Measurements from ENCODE around the gene CMC2.

Gene CMC2

DNA sequence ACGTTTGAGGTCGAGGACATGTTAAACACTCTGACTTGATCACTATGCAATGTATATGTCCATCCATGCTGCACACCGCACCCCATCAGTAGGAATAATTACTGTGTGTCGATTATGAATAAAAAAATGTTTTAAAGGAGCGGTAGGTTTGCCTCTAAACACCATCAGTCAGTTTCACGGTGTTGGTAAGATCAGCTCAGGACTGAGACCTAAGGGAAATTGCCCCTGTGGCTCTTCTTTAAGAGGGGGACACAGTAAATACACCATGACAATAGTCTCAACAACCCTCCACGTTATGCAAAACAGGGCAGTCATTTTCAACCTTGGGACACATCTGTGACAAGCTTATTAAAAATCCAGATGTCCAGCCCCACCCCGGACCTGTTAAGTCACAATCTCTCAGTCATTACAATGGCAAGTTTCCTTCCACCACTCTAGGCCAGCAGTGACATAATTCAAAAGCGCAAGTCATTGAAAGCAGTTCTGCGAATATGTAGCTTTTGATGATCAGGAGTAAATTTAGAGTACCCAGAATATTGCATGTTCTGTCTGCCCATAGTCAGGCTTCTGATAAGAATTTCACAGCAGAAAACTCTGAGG lies 30.2 kb upstream of the CMC2 start:
- no peak for DNase-seq (ENCODE audit: low read depth)
- in situ Hi-C loops (cut with HindIII; ENCODE audit: low sequenced_read_pairs): loop anchor here (25.0 kb wide), 2 partner anchors 300 to 700 kb away; no protein-coding TSS in a partner anchor
- TF ChIP-seq, protein P1, sequence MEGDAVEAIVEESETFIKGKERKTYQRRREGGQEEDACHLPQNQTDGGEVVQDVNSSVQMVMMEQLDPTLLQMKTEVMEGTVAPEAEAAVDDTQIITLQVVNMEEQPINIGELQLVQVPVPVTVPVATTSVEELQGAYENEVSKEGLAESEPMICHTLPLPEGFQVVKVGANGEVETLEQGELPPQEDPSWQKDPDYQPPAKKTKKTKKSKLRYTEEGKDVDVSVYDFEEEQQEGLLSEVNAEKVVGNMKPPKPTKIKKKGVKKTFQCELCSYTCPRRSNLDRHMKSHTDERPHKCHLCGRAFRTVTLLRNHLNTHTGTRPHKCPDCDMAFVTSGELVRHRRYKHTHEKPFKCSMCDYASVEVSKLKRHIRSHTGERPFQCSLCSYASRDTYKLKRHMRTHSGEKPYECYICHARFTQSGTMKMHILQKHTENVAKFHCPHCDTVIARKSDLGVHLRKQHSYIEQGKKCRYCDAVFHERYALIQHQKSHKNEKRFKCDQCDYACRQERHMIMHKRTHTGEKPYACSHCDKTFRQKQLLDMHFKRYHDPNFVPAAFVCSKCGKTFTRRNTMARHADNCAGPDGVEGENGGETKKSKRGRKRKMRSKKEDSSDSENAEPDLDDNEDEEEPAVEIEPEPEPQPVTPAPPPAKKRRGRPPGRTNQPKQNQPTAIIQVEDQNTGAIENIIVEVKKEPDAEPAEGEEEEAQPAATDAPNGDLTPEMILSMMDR (IDR thresholded peaks at IDR 0.05; ENCODE audit: low read depth, low read length, missing control alignments): no peak
- peak overlapping the region; percentile 66 for H3K4me3 ChIP-seq (ENCODE audit: low read depth, low read length)

DNA sequence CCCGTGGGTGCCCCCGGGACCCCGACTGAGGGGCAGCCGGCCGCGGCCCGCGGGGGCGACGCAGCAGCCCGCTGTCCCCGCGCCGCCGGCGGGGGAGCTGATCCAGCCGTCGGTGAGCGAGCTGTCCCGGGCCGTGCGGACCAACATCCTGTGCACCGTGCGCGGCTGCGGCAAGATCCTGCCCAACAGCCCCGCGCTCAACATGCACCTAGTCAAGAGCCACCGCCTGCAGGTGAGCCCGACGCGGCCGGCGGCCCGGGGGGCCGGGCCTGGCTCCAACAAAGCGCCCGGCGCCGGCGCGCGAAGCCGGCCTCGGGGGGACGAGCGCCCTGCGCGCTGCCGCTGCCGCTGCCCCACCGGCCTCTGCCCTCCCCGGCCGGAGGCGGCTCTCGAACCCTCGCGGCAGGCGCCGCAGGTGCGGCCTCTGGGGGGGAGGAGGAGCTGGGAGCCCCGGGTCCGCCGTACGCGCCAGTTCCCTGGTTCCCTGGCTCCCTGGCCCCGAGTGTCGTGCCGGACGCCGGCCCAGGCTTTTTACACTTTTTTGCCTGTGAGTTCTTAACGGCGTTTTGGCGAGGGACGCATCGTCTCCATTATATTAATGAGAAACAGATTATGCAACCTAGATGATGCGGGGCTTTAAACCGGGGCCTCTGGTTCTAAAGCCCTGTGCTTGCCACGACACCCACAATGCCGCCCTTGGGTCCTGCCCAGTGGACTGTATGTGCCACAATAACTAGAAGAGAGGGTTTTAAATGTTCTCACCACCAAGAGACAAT lies 29.5 kb upstream of the CMC2 start:
- in situ Hi-C loops (cut with HindIII; ENCODE audit: low sequenced_read_pairs): loop anchor here (25.0 kb wide), 2 partner anchors 301 to 701 kb away; no protein-coding TSS in a partner anchor
- H3K4me3 ChIP-seq (ENCODE audit: low read depth, low read length): peak overlapping the region; percentile 66
- TF ChIP-seq, protein P1 (IDR thresholded peaks at IDR 0.05; ENCODE audit: low read depth, low read length, missing control alignments): peak; percentile 18
- no peak for DNase-seq (ENCODE audit: low read depth)

DNA sequence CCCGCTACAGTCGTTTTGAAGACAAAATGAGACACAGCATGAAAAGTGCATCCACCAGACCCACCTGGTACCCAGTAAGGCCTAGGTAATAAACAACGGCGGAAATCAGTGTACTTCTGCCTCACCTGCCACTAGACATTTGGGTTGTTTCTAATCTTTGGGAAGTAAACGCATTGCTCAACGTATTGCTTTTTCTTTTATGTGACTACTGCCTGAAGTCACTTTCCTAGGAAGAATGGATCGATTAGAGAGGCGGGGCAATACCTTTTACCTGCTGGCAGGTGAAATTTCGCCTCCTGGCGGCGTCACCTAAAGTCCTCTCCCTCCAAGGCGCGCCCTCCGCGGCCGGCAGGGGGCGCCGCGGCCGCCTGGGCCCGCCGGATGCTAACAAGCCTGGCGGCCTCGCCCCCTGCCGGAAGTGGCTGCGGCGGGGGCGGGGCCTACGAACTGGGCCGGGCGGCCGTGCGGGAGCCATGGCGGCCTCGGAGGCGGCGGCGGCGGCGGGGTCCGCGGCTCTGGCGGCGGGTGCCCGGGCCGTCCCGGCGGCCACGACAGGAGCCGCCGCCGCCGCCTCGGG lies 28.8 kb upstream of the CMC2 start, which contains the start of gene ATMIN:
Gene ATMIN, plus strand, starts transcription at position 445 of the 577 bp plus-strand sequence. Its CDS starts 29 bp downstream, at position 474.
- TF ChIP-seq, protein P1 (IDR thresholded peaks at IDR 0.05; ENCODE audit: low read depth, low read length, missing control alignments): peak; percentile 96
- DNase-seq (ENCODE audit: low read depth): peak; percentile 43
- peak within 1 kb of the TSS; percentile 66 for H3K4me3 ChIP-seq (ENCODE audit: low read depth, low read length)
- in situ Hi-C loops (cut with HindIII; ENCODE audit: low sequenced_read_pairs): loop anchor here (25.0 kb wide), 2 partner anchors 302 to 702 kb away; no protein-coding TSS in a partner anchor

DNA sequence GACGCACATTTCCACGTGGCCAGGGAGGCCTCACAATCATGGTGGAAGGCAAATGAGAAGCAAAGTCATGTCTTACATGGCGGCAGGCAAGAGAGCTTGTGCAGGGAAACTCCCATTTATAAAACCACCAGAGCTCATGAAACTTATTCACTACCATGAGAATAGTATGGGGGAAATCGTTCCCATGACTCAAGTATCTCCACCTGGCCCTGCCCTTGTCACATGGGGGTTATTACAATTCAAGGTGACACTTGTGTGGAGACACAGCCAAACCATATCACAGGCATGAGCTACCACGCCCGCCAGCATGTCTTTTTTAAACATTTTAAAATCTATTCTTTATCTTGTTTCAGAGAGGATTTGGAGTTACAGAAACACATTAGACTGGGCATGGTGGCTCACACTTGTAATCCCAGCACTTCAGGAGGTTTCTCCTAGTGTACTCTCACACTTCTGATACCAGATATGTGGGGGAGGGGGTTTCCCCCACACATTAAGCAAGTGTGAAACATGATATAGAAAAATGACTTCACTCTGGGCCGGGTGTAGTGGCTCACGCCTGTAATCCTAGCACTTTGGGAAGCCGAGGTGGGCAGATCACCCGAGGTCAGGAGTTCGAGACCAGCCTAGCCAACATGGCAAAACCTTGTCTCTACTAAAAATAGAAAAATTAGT lies 23.4 kb upstream of the CMC2 start:
- in situ Hi-C loops (cut with HindIII; ENCODE audit: low sequenced_read_pairs): loop anchor here (5.0 to 25.0 kb wide), 4 partner anchors 52 to 707 kb away; no protein-coding TSS in a partner anchor
- no peak overlapping the region for H3K4me3 ChIP-seq (ENCODE audit: low read depth, low read length)
- DNase-seq (ENCODE audit: low read depth): no peak
- TF ChIP-seq, protein P1 (IDR thresholded peaks at IDR 0.05; ENCODE audit: low read depth, low read length, missing control alignments): no peak

DNA sequence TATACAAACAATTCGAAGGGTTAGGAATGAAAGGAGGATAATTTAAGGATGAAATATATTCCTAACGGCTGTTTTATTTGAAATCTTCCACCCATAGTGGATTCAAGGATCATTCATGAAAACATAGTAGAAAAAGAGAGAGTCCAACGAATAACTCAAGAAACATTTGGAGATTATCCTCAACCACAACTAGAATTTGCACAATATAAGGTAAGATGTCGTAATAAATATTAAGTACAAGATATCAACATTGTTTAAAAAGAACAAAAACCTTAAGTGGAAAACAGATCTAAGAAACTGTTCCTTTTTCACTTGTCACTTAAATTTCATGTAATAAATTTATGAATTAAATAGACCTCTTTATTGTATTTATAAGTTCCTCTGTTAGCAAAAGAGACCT lies 19.7 kb upstream of the CMC2 start:
- TF ChIP-seq, protein P1 (IDR thresholded peaks at IDR 0.05; ENCODE audit: low read depth, low read length, missing control alignments): no peak
- DNase-seq (ENCODE audit: low read depth): no peak
- in situ Hi-C loops (cut with HindIII; ENCODE audit: low sequenced_read_pairs): loop anchor here (25.0 kb wide), 2 partner anchors 311 to 711 kb away; no protein-coding TSS in a partner anchor
- H3K4me3 ChIP-seq (ENCODE audit: low read depth, low read length): no peak overlapping the region

DNA sequence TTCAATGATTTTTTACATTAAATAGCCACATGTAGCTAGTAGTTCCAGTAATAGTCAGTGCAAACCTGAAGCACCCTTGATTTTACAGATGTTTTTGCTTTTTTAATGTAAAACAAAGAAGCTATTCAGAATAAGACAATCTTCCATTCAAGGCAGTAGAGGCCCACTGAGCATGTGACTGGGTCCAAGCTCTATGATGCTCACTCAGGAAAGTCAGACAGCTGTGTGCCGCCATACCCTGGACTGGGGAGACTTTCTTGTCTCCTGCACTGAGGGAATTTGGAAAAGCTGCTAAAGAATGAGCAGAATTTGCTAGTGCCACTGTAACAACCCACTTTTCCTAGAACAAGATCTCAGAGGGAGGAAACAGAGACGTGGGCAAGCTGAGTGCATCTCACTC lies 11.8 kb upstream of the CMC2 start:
- no peak for DNase-seq (ENCODE audit: low read depth)
- H3K4me3 ChIP-seq (ENCODE audit: low read depth, low read length): no peak overlapping the region
- TF ChIP-seq, protein P1 (IDR thresholded peaks at IDR 0.05; ENCODE audit: low read depth, low read length, missing control alignments): no peak
- in situ Hi-C loops (cut with HindIII; ENCODE audit: low sequenced_read_pairs): no loop called here
